UCSD-AML1 (cell line): ENCODE data around the gene SECTM1.
"Not testable (repeated sequence)": the region's sequence is repeated elsewhere in the genome, so short reads cannot be mapped to it uniquely, and the experiment has no call there.

Experiments
- DNase-seq: peaks from one replicate; lab custom pipeline; 2025; ENCODE audit not compliant: unreplicated experiment; lab: John Stamatoyannopoulos, UW

SECTM1 gene

GRCh38 chr17:82349287-82349701 lies 15.7 kb upstream of the SECTM1 start:
- no peak for DNase-seq

GRCh38 chr17:82348866-82349265 lies 15.3 kb upstream of the SECTM1 start:
- no peak for DNase-seq

- no peak for DNase-seq
Measured at GRCh38 chr17:82348434-82348833, 14.9 kb upstream of the SECTM1 start.

- DNase-seq = not testable (repeated sequence)
Measured at GRCh38 chr17:82347994-82348393, 14.4 kb upstream of the SECTM1 start.

GRCh38 chr17:82346342-82347300 lies 13.1 kb upstream of the SECTM1 start:
- peak; percentile 28 for DNase-seq

- DNase-seq = no peak
Measured at GRCh38 chr17:82345151-82345976, 11.8 kb upstream of the SECTM1 start.

- no peak for DNase-seq
Measured at GRCh38 chr17:82344175-82344907, 10.8 kb upstream of the SECTM1 start.

- no peak for DNase-seq
Measured at GRCh38 chr17:82343560-82343959, 10.0 kb upstream of the SECTM1 start.

- DNase-seq = no peak
Measured at GRCh38 chr17:82342361-82343079, 9.0 kb upstream of the SECTM1 start.

GRCh38 chr17:82339634-82340580 lies 6.3 kb upstream of the SECTM1 start:
- DNase-seq = peak; percentile 27

GRCh38 chr17:82338858-82339633 lies 5.5 kb upstream of the SECTM1 start:
- DNase-seq = no peak

GRCh38 chr17:82334622-82335394 lies 1.2 kb upstream of the SECTM1 start:
- peak; percentile 37 for DNase-seq

- DNase-seq = no peak
Measured at GRCh38 chr17:82334204-82334621, 647 bp upstream of the SECTM1 start.

GRCh38 chr17:82332669-82333278 lies 792 bp downstream of the SECTM1 start:
- DNase-seq = peak; percentile 25

- DNase-seq = no peak
Measured at GRCh38 chr17:82331345-82331939, 2.1 kb downstream of the SECTM1 start.

- no peak for DNase-seq
Measured at GRCh38 chr17:82330322-82331239, 3.0 kb downstream of the SECTM1 start.
